ENCODE data around the gene INSL6.

INSL6 gene

DNA sequence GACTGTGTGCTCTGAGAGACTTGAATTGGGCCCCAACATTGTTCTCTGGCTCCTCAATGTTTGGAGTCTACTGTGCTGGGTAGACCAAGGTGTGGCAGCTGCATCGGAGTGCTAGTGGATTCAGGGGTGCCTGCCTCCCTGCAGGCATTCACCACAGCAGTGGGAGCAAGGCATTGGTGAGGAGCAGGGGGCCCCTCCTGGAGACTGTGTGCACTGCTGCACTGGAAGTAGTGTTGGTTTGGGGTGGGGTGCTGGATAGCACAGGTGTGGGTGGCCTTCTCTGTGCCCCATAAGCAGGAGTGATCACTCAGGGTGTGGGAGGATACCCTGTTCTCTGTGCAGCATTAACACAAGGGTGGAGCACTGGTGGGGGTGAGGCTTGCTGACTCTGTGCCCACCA is 39.2 kb downstream of the INSL6 start:
- H3K36me3 ChIP-seq (replicated peaks): no peaks in the 10 kb centered on the region
- H3K27ac ChIP-seq: no peak overlapping the region
- no peaks in the 10 kb centered on the region for H3K27me3 ChIP-seq (replicated peaks)
- no peak overlapping the region for H3K4me3 ChIP-seq (ENCODE audit: low read depth, low read length)
- TF ChIP-seq, protein P1, sequence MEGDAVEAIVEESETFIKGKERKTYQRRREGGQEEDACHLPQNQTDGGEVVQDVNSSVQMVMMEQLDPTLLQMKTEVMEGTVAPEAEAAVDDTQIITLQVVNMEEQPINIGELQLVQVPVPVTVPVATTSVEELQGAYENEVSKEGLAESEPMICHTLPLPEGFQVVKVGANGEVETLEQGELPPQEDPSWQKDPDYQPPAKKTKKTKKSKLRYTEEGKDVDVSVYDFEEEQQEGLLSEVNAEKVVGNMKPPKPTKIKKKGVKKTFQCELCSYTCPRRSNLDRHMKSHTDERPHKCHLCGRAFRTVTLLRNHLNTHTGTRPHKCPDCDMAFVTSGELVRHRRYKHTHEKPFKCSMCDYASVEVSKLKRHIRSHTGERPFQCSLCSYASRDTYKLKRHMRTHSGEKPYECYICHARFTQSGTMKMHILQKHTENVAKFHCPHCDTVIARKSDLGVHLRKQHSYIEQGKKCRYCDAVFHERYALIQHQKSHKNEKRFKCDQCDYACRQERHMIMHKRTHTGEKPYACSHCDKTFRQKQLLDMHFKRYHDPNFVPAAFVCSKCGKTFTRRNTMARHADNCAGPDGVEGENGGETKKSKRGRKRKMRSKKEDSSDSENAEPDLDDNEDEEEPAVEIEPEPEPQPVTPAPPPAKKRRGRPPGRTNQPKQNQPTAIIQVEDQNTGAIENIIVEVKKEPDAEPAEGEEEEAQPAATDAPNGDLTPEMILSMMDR (IDR thresholded peaks at IDR 0.05; ENCODE audit: low read depth, low read length, missing control alignments): no peak
- DNase-seq: no peak
- in situ Hi-C loops (cut with HindIII; ENCODE audit: low pct_ligation_motif_present, low sequenced_read_pairs): no loop called here

- Histone ChIP-seq H3K27me3 (replicated peaks) (no peaks in the 10 kb centered on the region), H3K4me3 (ENCODE audit: low read depth, low read length) (no peak overlapping the region), H3K27ac (no peak overlapping the region), H3K36me3 (replicated peaks) (no peaks in the 10 kb centered on the region)
- in situ Hi-C loops (cut with HindIII; ENCODE audit: low pct_ligation_motif_present, low sequenced_read_pairs): no loop called here
- TF ChIP-seq, protein P1 (IDR thresholded peaks at IDR 0.05; ENCODE audit: low read depth, low read length, missing control alignments): no peak
- no peak for DNase-seq
Measured at GRCh38 chr9:5144217-5144616, 41.2 kb downstream of the INSL6 start.

GRCh38 chr9:5140151-5140550 is 45.3 kb downstream of the INSL6 start:
- in situ Hi-C loops (cut with HindIII; ENCODE audit: low pct_ligation_motif_present, low sequenced_read_pairs): no loop called here

GRCh38 chr9:5122516-5122915 is 62.9 kb downstream of the INSL6 start:
- TF ChIP-seq, protein P1 (IDR thresholded peaks at IDR 0.05; ENCODE audit: low read depth, low read length, missing control alignments): no peak
- DNase-seq: no peak
- H3K27me3 ChIP-seq (replicated peaks): no peaks in the 10 kb centered on the region
- H3K4me3 ChIP-seq (ENCODE audit: low read depth, low read length): no peak overlapping the region
- no peak overlapping the region for H3K27ac ChIP-seq
- in situ Hi-C loops (cut with HindIII; ENCODE audit: low pct_ligation_motif_present, low sequenced_read_pairs): no loop called here
- H3K36me3 ChIP-seq (replicated peaks): no peaks in the 10 kb centered on the region

More at GRCh38 chr9:5140151-5140550, 45.3 kb downstream of the INSL6 start:
- Histone ChIP-seq H3K27me3 (replicated peaks) (no peaks in the 10 kb centered on the region), H3K4me3 (ENCODE audit: low read depth, low read length) (no peak overlapping the region), H3K36me3 (replicated peaks) (no peaks in the 10 kb centered on the region), H3K27ac (no peak overlapping the region)
- no peak for DNase-seq
- TF ChIP-seq, protein P1 (IDR thresholded peaks at IDR 0.05; ENCODE audit: low read depth, low read length, missing control alignments): no peak

- TF ChIP-seq, protein P1 (IDR thresholded peaks at IDR 0.05; ENCODE audit: low read depth, low read length, missing control alignments): no peak
- no peaks in the 10 kb centered on the region for H3K36me3 ChIP-seq (replicated peaks)
- H3K4me3 ChIP-seq (ENCODE audit: low read depth, low read length): no peak overlapping the region
- H3K27ac ChIP-seq: no peak overlapping the region
- no peaks in the 10 kb centered on the region for H3K27me3 ChIP-seq (replicated peaks)
- no peak for DNase-seq
- in situ Hi-C loops (cut with HindIII; ENCODE audit: low pct_ligation_motif_present, low sequenced_read_pairs): no loop called here
Measured at GRCh38 chr9:5122116-5122515, 63.3 kb downstream of the INSL6 start.

DNA sequence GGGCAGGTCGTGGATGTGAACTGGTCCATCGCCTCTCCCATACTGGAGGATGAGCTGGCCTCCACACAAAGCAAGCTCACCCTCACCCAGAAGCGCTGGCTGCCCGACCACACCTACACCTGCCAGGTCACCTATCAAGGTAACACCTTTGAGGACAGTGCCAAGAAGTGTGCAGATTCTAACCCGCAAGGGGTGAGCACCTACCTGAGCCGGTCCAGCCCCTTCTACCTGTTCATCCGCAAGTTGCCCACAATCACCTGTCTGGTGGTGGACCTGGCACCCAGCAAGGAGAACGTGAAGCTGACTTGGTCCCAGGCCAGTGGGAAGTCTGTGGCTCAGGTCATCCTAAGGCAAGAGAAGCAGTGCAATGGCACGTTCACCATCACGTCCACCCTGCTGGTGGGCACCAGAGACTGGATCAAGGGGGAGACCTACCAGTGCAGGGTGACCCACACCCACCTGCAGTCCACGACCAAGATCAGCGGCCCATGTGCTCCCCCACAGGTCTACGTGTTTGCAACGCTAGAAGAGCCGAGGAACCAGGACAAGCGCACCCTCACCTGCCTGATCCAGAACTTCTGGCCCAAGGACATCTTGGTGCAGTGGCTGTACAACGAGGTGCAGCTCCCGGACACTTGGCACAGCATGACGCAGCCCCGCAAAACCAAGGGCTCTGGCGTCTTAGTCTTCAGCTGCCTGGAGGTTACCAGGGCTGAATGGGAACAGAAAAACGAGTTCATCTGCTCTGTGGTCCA is 71.3 kb downstream of the INSL6 start:
- in situ Hi-C loops (cut with HindIII; ENCODE audit: low pct_ligation_motif_present, low sequenced_read_pairs): no loop called here
- H3K27me3 ChIP-seq (replicated peaks): no peaks in the 10 kb centered on the region
- DNase-seq: no peak
- H3K36me3 ChIP-seq (replicated peaks): peaks cover 22% of the 10 kb centered on the region
- TF ChIP-seq, protein P1 (IDR thresholded peaks at IDR 0.05; ENCODE audit: low read depth, low read length, missing control alignments): no peak
- H3K4me3 ChIP-seq (ENCODE audit: low read depth, low read length): no peak overlapping the region
- no peak overlapping the region for H3K27ac ChIP-seq

Data from brain microvascular endothelial cell (primary cell).